ENCODE measurements around the gene ETV4. TPM values are rescaled to one million over a fixed set of nuclear protein-coding genes. Genes with fewer than 3 reads are reported as not detected.

The ETV4 gene
- total and polyA plus RNA-seq, 2 of the 13 experiments (the other 11 are each of a cell fraction or from before 2014, with no cell fraction given) = 128 to 330 TPM

GRCh38 chr17:43576563-43577229 is 30.6 kb upstream of the ETV4 start (continued):
- peak; percentile 77; the same call in 1 of the 2 replicates for TF ChIP-seq HMGXB3 (CRISPR knock-in tag; IDR thresholded peaks at IDR 0.05; ENCODE audit: borderline replicate concordance)
- TF ChIP-seq ZNF513 (CRISPR knock-in tag; conservative IDR thresholded peaks at IDR 0.05) = no peak
- TF ChIP-seq ZNF333 (CRISPR knock-in tag; IDR thresholded peaks at IDR 0.05; ENCODE audit: borderline replicate concordance) = no peak
- no peak for TF ChIP-seq ZMAT5 (CRISPR knock-in tag; IDR thresholded peaks at IDR 0.05; ENCODE audit: borderline replicate concordance, low read depth)
- no peak for TF ChIP-seq ZNF256 (CRISPR knock-in tag; conservative IDR thresholded peaks at IDR 0.05)
- TF ChIP-seq ZNF674 (CRISPR knock-in tag; IDR thresholded peaks at IDR 0.05; ENCODE audit: low read depth) = no peak
- TF ChIP-seq GATAD2A (CRISPR knock-in tag; IDR thresholded peaks at IDR 0.05) = peak; percentile 87
- TF ChIP-seq ZNF484 (CRISPR knock-in tag; IDR thresholded peaks at IDR 0.05; ENCODE audit: borderline replicate concordance, low read depth) = no peak
- no peak for TF ChIP-seq RARG (CRISPR knock-in tag; IDR thresholded peaks at IDR 0.05; ENCODE audit: low read depth)
- TF ChIP-seq RFX1 (IDR thresholded peaks at IDR 0.05) = no peak
- no peak for TF ChIP-seq ZNF180 (CRISPR knock-in tag; IDR thresholded peaks at IDR 0.05; ENCODE audit: borderline replicate concordance, low read depth)
- no peak for TF ChIP-seq POLR2AphosphoS5 (IDR thresholded peaks at IDR 0.05; ENCODE audit: low read depth, low read length)
- no peak for TF ChIP-seq E2F1 (CRISPR knock-in tag; IDR thresholded peaks at IDR 0.05)
- no peak for TF ChIP-seq SOX6 (IDR thresholded peaks at IDR 0.05)
- TF ChIP-seq SOX6 (CRISPR knock-in tag; IDR thresholded peaks at IDR 0.05) = peak; percentile 71
- no peak for TF ChIP-seq ZNF431 (CRISPR knock-in tag; IDR thresholded peaks at IDR 0.05; ENCODE audit: borderline replicate concordance, low read depth)
- TF ChIP-seq ZNF598 (CRISPR knock-in tag; IDR thresholded peaks at IDR 0.05; ENCODE audit: borderline replicate concordance) = no peak
- peak; percentile 66 for TF ChIP-seq THAP11 (CRISPR knock-in tag; IDR thresholded peaks at IDR 0.05)
- TF ChIP-seq ATM (IDR thresholded peaks at IDR 0.05; ENCODE audit: borderline replicate concordance) = no peak
- TF ChIP-seq ASH2L (IDR thresholded peaks at IDR 0.05; ENCODE audit: insufficient read length, low read depth, low read length) = no peak
- peak; percentile 54; the same call in 1 of the 2 replicates for TF ChIP-seq NCOA2 (CRISPR knock-in tag; IDR thresholded peaks at IDR 0.05)
- TF ChIP-seq SP5 (CRISPR knock-in tag; IDR thresholded peaks at IDR 0.05; ENCODE audit: borderline replicate concordance, low read depth) = peak; percentile 48
- no peak for TF ChIP-seq NAIF1 (CRISPR knock-in tag; IDR thresholded peaks at IDR 0.05; ENCODE audit: borderline replicate concordance)
